DMS114 treated with DMSO at 0.1 percent for 48 hours (cell line): Measurements from ENCODE around the gene HAND2.
A peak's percentile ranks its signal among the peaks of the same experiment; 100 is the strongest.

Experiments
- DNase-seq: peaks from one replicate; lab custom pipeline; 2025; ENCODE audit not compliant: unreplicated experiment; lab: John Stamatoyannopoulos, UW

HAND2 gene

GRCh38 chr4:173503330-173504180 lies 26.5 kb downstream of the HAND2 start:
- no peak for DNase-seq

GRCh38 chr4:173502282-173502681 lies 27.7 kb downstream of the HAND2 start:
- no peak for DNase-seq

- DNase-seq, result no peak
Observed at GRCh38 chr4:173501592-173502150, 28.4 kb downstream of the HAND2 start.

GRCh38 chr4:173500841-173501591 lies 29.0 kb downstream of the HAND2 start:
- DNase-seq, result no peak

- no peak for DNase-seq
Observed at GRCh38 chr4:173499658-173500535, 30.1 kb downstream of the HAND2 start.

- no peak for DNase-seq
Observed at GRCh38 chr4:173498771-173499170, 31.3 kb downstream of the HAND2 start.

- no peak for DNase-seq
Observed at GRCh38 chr4:173498023-173498422, 32.0 kb downstream of the HAND2 start.

- peak; percentile 29 for DNase-seq
Observed at GRCh38 chr4:173494013-173494970, 35.7 kb downstream of the HAND2 start.

GRCh38 chr4:173493041-173493440 lies 37.0 kb downstream of the HAND2 start:
- DNase-seq, result no peak

GRCh38 chr4:173492315-173492714 lies 37.7 kb downstream of the HAND2 start:
- DNase-seq, result no peak

- DNase-seq, result no peak
Observed at GRCh38 chr4:173490817-173491528, 39.1 kb downstream of the HAND2 start.

- no peak for DNase-seq
Observed at GRCh38 chr4:173490256-173490655, 39.8 kb downstream of the HAND2 start.

GRCh38 chr4:173489514-173489913 lies 40.5 kb downstream of the HAND2 start:
- no peak for DNase-seq

- DNase-seq, result no peak
Observed at GRCh38 chr4:173488656-173489055, 41.4 kb downstream of the HAND2 start.

GRCh38 chr4:173488074-173488473 lies 42.0 kb downstream of the HAND2 start:
- DNase-seq, result no peak

- no peak for DNase-seq
Observed at GRCh38 chr4:173486714-173487392, 43.2 kb downstream of the HAND2 start.

GRCh38 chr4:173485164-173485563 lies 44.9 kb downstream of the HAND2 start:
- no peak for DNase-seq

GRCh38 chr4:173482330-173482931 lies 47.6 kb downstream of the HAND2 start:
- DNase-seq, result no peak
